HepG2 (cell line): ENCODE results near the gene ATF6. TPM values are rescaled to one million over a fixed set of nuclear protein-coding genes. Genes with fewer than 3 reads are reported as not detected.

Source experiments
- CREBL2 ChIP-seq: sonication (generic); formaldehyde crosslinking; IDR thresholded peaks from 2 replicates; pipeline ENCODE4 v1.8.1; 2023; ENCODE audit warnings: missing genetic modification reagents, mild to moderate bottlenecking, borderline replicate concordance
- GPBP1L1 ChIP-seq: sonication (generic); formaldehyde crosslinking; IDR thresholded peaks from 2 replicates; pipeline ENCODE4 v1.5.0; 2020; ENCODE audit warnings: mild to moderate bottlenecking, missing genetic modification reagents
- GTF3A ChIP-seq: sonication (generic); formaldehyde crosslinking; conservative IDR thresholded peaks from 2 replicates; pipeline ENCODE4 v1.4.0; 2020; ENCODE audit warnings: mild to moderate bottlenecking, missing genetic modification reagents
- HNF4G ChIP-seq, 2 experiments: sonication (generic) in 1 of 2; formaldehyde crosslinking in 1 of 2; IDR thresholded peaks; 2 replicates each; pipeline versions ENCODE4 v1.4.0 to v1.6.1; 2011 to 2020; ENCODE audit warnings: borderline replicate concordance in 2 of 2, low read depth in 2 of 2, mild to moderate bottlenecking in 2 of 2, low read length in 1 of 2, missing genetic modification reagents in 1 of 2, moderate library complexity in 1 of 2
- KAT7 ChIP-seq: IDR thresholded peaks from 2 replicates; pipeline ENCODE4 v1.6.1; 2018; ENCODE audit warnings: borderline replicate concordance, missing compliant biosample characterization
- KLF12 ChIP-seq: sonication (generic); formaldehyde crosslinking; IDR thresholded peaks from 2 replicates; pipeline ENCODE4 v1.4.0; 2020; ENCODE audit warnings: missing genetic modification reagents, borderline replicate concordance
- MED8 ChIP-seq: sonication (generic); formaldehyde crosslinking; IDR thresholded peaks from 2 replicates; pipeline ENCODE4 v1.8.1; 2023; ENCODE audit warnings: mild to moderate bottlenecking, missing genetic modification reagents; ENCODE audit not compliant: insufficient replicate concordance
- MEF2D ChIP-seq: sonication (generic); formaldehyde crosslinking; IDR thresholded peaks from 2 replicates; pipeline ENCODE4 v1.5.1; 2020; ENCODE audit warnings: mild to moderate bottlenecking, missing genetic modification reagents
- MEIS2 ChIP-seq: sonication (generic); formaldehyde crosslinking; IDR thresholded peaks from 2 replicates; pipeline ENCODE4 v1.9.0; 2021; ENCODE audit warnings: mild to moderate bottlenecking, missing genetic modification reagents
- MLX ChIP-seq: IDR thresholded peaks from 2 replicates; pipeline ENCODE4 v1.6.1; 2016
- MXD1 ChIP-seq: sonication (generic); formaldehyde crosslinking; IDR thresholded peaks from 2 replicates; pipeline ENCODE4 v1.4.0; 2020; ENCODE audit warnings: mild to moderate bottlenecking, missing genetic modification reagents
- NFE2L2 ChIP-seq: fragments of 150-350 bp; IDR thresholded peaks from 2 replicates; pipeline ENCODE4 v1.6.1; 2014; ENCODE audit warnings: low read length
- RARA ChIP-seq: IDR thresholded peaks from 2 replicates; pipeline ENCODE4 v1.6.1; 2016; ENCODE audit warnings: missing genetic modification reagents, missing compliant biosample characterization
- REL ChIP-seq: sonication (generic); formaldehyde crosslinking; conservative IDR thresholded peaks from 2 replicates; pipeline ENCODE4 v1.8.0; 2022; ENCODE audit warnings: mild to moderate bottlenecking, missing genetic modification reagents, moderate library complexity
- SPEN ChIP-seq: sonication (generic); formaldehyde crosslinking; IDR thresholded peaks from 2 replicates; pipeline ENCODE4 v1.5.1; 2020; ENCODE audit warnings: low read depth, mild to moderate bottlenecking, missing genetic modification reagents
- TAF15 ChIP-seq: fragments of 200-400 bp; formaldehyde crosslinking; IDR thresholded peaks from one replicate; pipeline ENCODE4 v1.6.1; 2018; ENCODE audit warnings: mild to moderate bottlenecking, low read depth, low read length; ENCODE audit not compliant: poor library complexity, severe bottlenecking
- TBL1XR1 ChIP-seq: fragments of 150-350 bp; IDR thresholded peaks from 2 replicates; pipeline ENCODE4 v1.6.1; 2014; ENCODE audit warnings: borderline replicate concordance, low read length; ENCODE audit not compliant: partially characterized antibody
- TBP ChIP-seq: sonication (generic); formaldehyde crosslinking; IDR thresholded peaks from 2 replicates; pipeline ENCODE4 v1.5.0; 2020; ENCODE audit warnings: missing genetic modification reagents
- TRIM22 ChIP-seq: fragments of 450-650 bp; IDR thresholded peaks from 2 replicates; pipeline ENCODE4 v1.6.1; 2017
- ZFYVE20 ChIP-seq: sonication (generic); formaldehyde crosslinking; IDR thresholded peaks from 2 replicates; pipeline ENCODE4 v1.8.0; 2023; ENCODE audit warnings: low read depth, mild to moderate bottlenecking, moderate library complexity, missing genetic modification reagents, borderline replicate concordance
- ZNF256 ChIP-seq: sonication (generic); formaldehyde crosslinking; conservative IDR thresholded peaks from 2 replicates; pipeline ENCODE4 v1.4.0; 2020; ENCODE audit warnings: missing genetic modification reagents
- ZNF556 ChIP-seq: sonication (generic); formaldehyde crosslinking; IDR thresholded peaks from 2 replicates; pipeline ENCODE4 v1.4.0; 2020; ENCODE audit warnings: mild to moderate bottlenecking, missing genetic modification reagents, borderline replicate concordance
- ZNF674 ChIP-seq: sonication (generic); formaldehyde crosslinking; IDR thresholded peaks from 2 replicates; pipeline ENCODE4 v1.5.0; 2020; ENCODE audit warnings: low read depth, mild to moderate bottlenecking, missing genetic modification reagents
- ZSCAN30 ChIP-seq: sonication (generic); formaldehyde crosslinking; IDR thresholded peaks from 2 replicates; pipeline ENCODE4 v1.5.0; 2020; ENCODE audit warnings: mild to moderate bottlenecking, missing genetic modification reagents
- ZZZ3 ChIP-seq: sonication (generic); formaldehyde crosslinking; IDR thresholded peaks from 2 replicates; pipeline ENCODE4 v1.4.0; 2020; ENCODE audit warnings: missing genetic modification reagents, mild to moderate bottlenecking, borderline replicate concordance
- polyA plus RNA-seq, 8 experiments: library from polyadenylated mRNA; depleted of rRNA in 3 of 8; stranded (reverse) in 7 of 8; unstranded in 1 of 8; fragments of >200 nt; fragmentation: Illumina TruSeq in 4 of 8; extraction: Trizol in 4 of 8; gene quantifications; 2 replicates each; pipeline versions ENCODE4 v1.2.1 to v1.2.3, GENCODE V29; 2011 to 2016; ENCODE audit warnings: low read depth in 4 of 8, missing spikeins in 1 of 8, mixed read lengths in 1 of 8; ENCODE audit not compliant: insufficient read depth in 1 of 8
- total RNA-seq, 5 experiments: library from RNA; depleted of rRNA; stranded (reverse); fragments of >200 nt; fragmentation: Illumina TruSeq; extraction: Trizol; gene quantifications; 2 replicates each; pipeline ENCODE4 v1.2.3, GENCODE V29; 2016; ENCODE audit warnings: low read depth in 1 of 5

ATF6 gene
- total and polyA plus RNA-seq, 2 of the 13 experiments (the other 11 are each of a cell fraction or from before 2014, with no cell fraction given): 13.2 to 14.5 TPM

- TF ChIP-seq MEIS2 (peak; percentile 82; the same call in 1 of the 2 replicates), KAT7 (CRISPR knock-in tag) (no peak), ZFYVE20 (no peak), MLX (peak; percentile 64; the same call in 1 of the 2 replicates), TAF15 (no peak), ZNF256 (CRISPR knock-in tag) (no peak), REL (no peak), TBL1XR1 (no peak), MXD1 (CRISPR knock-in tag) (peak; percentile 51; the same call in 1 of the 2 replicates), ZNF556 (CRISPR knock-in tag) (peak; percentile 79; the same call in 1 of the 2 replicates), GTF3A (no peak), TRIM22 (no peak), MED8 (CRISPR knock-in tag) (peak; percentile 53), HNF4G (IDR thresholded peaks at IDR 0.05; ENCODE audit: borderline replicate concordance, low read depth, low read length) (no peak), HNF4G (CRISPR knock-in tag; IDR thresholded peaks at IDR 0.05; ENCODE audit: borderline replicate concordance, low read depth) (0 out of 2 replicates have a peak, but pooled peaks have one; percentile 23), TBP (CRISPR knock-in tag) (no peak), RARA (no peak), ZNF674 (CRISPR knock-in tag) (0 out of 2 replicates have a peak, but pooled peaks have one; percentile 56), KLF12 (CRISPR knock-in tag) (no peak), NFE2L2 (no peak), GPBP1L1 (CRISPR knock-in tag) (no peak), MEF2D (CRISPR knock-in tag) (peak; percentile 71; the same call in 1 of the 2 replicates), ZZZ3 (CRISPR knock-in tag) (no peak; the same call in 1 of the 2 replicates), CREBL2 (CRISPR knock-in tag) (no peak), SPEN (peak; percentile 94), ZSCAN30 (CRISPR knock-in tag) (no peak)
Measured at GRCh38 chr1:161766102-161766981, at the start of gene ATF6 (continued).
